HG03060 (cell line): ENCODE data around the gene TOB2.

Experiments
- ATAC-seq: cut with Tn5 transposase; IDR thresholded peaks from one replicate; pipeline ENCODE4 v1.9.1; 2021; ENCODE audit warnings: low read depth, moderate number of reproducible peaks; ENCODE audit not compliant: unreplicated experiment

TOB2 gene

DNA sequence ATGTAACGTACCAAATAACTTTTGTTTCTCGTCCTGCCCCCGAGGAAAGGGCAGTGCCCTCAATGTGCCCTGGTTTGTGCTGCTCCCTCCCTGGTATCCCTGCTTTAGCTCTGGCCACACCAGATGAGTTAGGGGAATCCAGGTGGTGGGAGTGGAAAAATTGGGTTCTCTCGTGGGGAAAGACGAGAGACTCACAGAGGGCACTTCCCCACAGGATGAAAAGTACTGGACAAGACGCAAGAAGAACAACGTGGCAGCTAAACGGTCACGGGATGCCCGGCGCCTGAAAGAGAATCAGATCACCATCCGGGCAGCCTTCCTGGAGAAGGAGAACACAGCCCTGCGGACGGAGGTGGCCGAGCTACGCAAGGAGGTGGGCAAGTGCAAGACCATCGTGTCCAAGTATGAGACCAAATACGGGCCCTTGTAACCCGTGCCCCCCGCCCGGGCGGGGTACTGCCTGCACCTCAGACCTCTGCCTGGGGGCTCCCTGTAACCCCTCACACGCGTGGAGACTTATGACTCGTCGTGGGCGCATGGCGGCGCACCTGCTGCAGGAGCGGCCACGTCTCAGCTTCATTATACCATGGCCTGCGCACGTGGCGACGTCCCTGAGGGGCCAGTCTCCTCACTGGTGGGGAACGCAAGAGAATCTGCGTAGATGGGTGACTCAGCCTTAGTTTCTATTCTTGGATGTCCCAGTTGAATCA is 50.9 kb downstream of the TOB2 start:
- no peak for ATAC-seq

- no peak for ATAC-seq
These were observed 52.6 kb downstream of the TOB2 start for GRCh38 chr22:41394012-41394356.

DNA sequence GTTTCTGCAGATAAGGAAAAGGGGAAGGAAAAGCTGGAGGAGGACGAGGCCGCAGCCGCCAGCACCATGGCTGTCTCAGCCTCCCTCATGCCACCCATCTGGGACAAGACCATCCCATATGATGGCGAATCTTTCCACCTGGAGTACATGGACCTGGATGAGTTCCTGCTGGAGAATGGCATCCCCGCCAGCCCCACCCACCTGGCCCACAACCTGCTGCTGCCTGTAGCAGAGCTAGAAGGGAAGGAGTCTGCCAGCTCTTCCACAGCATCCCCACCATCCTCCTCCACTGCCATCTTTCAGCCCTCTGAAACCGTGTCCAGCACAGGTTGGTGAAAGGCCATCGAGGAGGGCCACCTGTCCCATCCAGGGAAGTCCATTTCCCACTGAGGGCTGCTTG is 59.3 kb downstream of the TOB2 start:
- ATAC-seq: no peak

- no peak for ATAC-seq
These were observed 62.5 kb downstream of the TOB2 start for GRCh38 chr22:41384128-41384527.
